K562 (cell line): ENCODE data around the gene CTCF. TPM values are rescaled to one million over a fixed set of nuclear protein-coding genes. Genes with fewer than 3 reads are reported as not detected.

Experiments
- ARID2 ChIP-seq: fragments of 450-650 bp; IDR thresholded peaks from 2 replicates; pipeline ENCODE4 v1.6.1; 2017; ENCODE audit warnings: antibody characterized with exemption, mild to moderate bottlenecking
- CBX5 ChIP-seq: IDR thresholded peaks from 2 replicates; pipeline ENCODE4 v1.6.1; 2014; ENCODE audit warnings: low read depth, borderline replicate concordance
- CXXC5 ChIP-seq: fragments of 250-450 bp; sonication (Bioruptor Pico); IDR thresholded peaks from 2 replicates; pipeline ENCODE4 v1.8.0; 2022; ENCODE audit warnings: inconsistent platforms, mild to moderate bottlenecking, moderate library complexity
- ELF2 ChIP-seq: fragments of 250-450 bp; sonication (Bioruptor Pico); IDR thresholded peaks from 2 replicates; pipeline ENCODE4 v1.5.0; 2021; ENCODE audit warnings: mild to moderate bottlenecking
- EP300 ChIP-seq: IDR thresholded peaks from 2 replicates; pipeline ENCODE4 v1.6.1; 2012; ENCODE audit warnings: low read length, improper control_type of control experiment
- GTF2A2 ChIP-seq: IDR thresholded peaks from 2 replicates; pipeline ENCODE4 v1.6.1; 2016; ENCODE audit warnings: mild to moderate bottlenecking, missing genetic modification characterization, missing compliant biosample characterization
- GTF2E2 ChIP-seq: fragments of 200-800 bp; sonication (Bioruptor generic); IDR thresholded peaks from 2 replicates; pipeline ENCODE4 v1.6.1; 2016; ENCODE audit warnings: missing genetic modification characterization, missing compliant biosample characterization
- HDAC2 ChIP-seq: fragments of 450-650 bp; IDR thresholded peaks from 2 replicates; pipeline ENCODE4 v1.6.1; 2016; ENCODE audit warnings: mild to moderate bottlenecking
- KDM4B ChIP-seq, 2 experiments: fragments of 450-650 bp in 1 of 2; sonication (generic) in 1 of 2; IDR thresholded peaks; 2 replicates each; pipeline ENCODE4 v1.6.1; 2016 to 2017; ENCODE audit warnings: borderline replicate concordance in 2 of 2, antibody characterized with exemption in 1 of 2, low read depth in 1 of 2, mild to moderate bottlenecking in 1 of 2
- KLF13 ChIP-seq: fragments of 450-650 bp; IDR thresholded peaks from 2 replicates; pipeline ENCODE4 v1.6.1; 2016; ENCODE audit warnings: missing genetic modification characterization, low read depth, mild to moderate bottlenecking, missing compliant biosample characterization, moderate library complexity, borderline replicate concordance
- KLF16 ChIP-seq: IDR thresholded peaks from 2 replicates; pipeline ENCODE4 v1.6.1; 2016; ENCODE audit warnings: antibody characterized with exemption
- LEF1 ChIP-seq: fragments of 450-650 bp; IDR thresholded peaks from 2 replicates; pipeline ENCODE4 v1.6.1; 2016; ENCODE audit warnings: mild to moderate bottlenecking
- MAFK ChIP-seq: IDR thresholded peaks from 2 replicates; pipeline ENCODE4 v1.6.1; 2011; ENCODE audit warnings: low read length, improper control_type of control experiment
- POLR2A ChIP-seq: fragments of 450-650 bp; conservative IDR thresholded peaks from 2 replicates; pipeline ENCODE4 v1.6.1; 2016
- PYGO2 ChIP-seq: fragments of 450-650 bp; IDR thresholded peaks from 2 replicates; pipeline ENCODE4 v1.6.1; 2016; ENCODE audit warnings: mild to moderate bottlenecking, missing genetic modification characterization, moderate library complexity, missing compliant biosample characterization
- SMAD1 ChIP-seq: fragments of 150-350 bp; IDR thresholded peaks from 2 replicates; pipeline ENCODE4 v1.6.1; 2014; ENCODE audit warnings: low read length, low read depth; ENCODE audit not compliant: partially characterized antibody
- SMAD4 ChIP-seq: fragments of 250-450 bp; sonication (Bioruptor Pico); conservative IDR thresholded peaks from 2 replicates; pipeline ENCODE4 v1.8.0; 2021; ENCODE audit warnings: inconsistent platforms, mild to moderate bottlenecking, moderate library complexity
- SMARCE1 ChIP-seq: fragments of 450-650 bp; IDR thresholded peaks from 2 replicates; pipeline ENCODE4 v1.7.1; 2016; ENCODE audit warnings: mild to moderate bottlenecking
- TAF1 ChIP-seq: IDR thresholded peaks from 2 replicates; pipeline ENCODE4 v1.6.1; 2011; ENCODE audit warnings: mild to moderate bottlenecking, low read length, moderate library complexity; ENCODE audit not compliant: insufficient read depth, control insufficient read depth, severe bottlenecking; ENCODE audit errors: extremely low read depth
- ZNF165 ChIP-seq: fragments of 250-450 bp; sonication (Bioruptor Pico); IDR thresholded peaks from 2 replicates; pipeline ENCODE4 v1.4.0; 2020; ENCODE audit warnings: borderline replicate concordance
- ZNF512 ChIP-seq: IDR thresholded peaks from 2 replicates; pipeline ENCODE4 v1.6.1; 2016; ENCODE audit warnings: missing genetic modification characterization, missing compliant biosample characterization
- polyA plus RNA-seq, 8 experiments: library from polyadenylated mRNA; depleted of rRNA in 4 of 8; stranded (reverse) in 5 of 8; unstranded in 3 of 8; fragments of >200 nt; fragmentation: Nextera tagmentation in 2 of 8; fragmentation: Illumina TruSeq in 1 of 8; extraction: Ambion mirVana in 2 of 8; extraction: Trizol in 1 of 8; gene quantifications; 2 replicates each; pipeline versions ENCODE4 v1.2.1 to v1.2.3, GENCODE V29; 2011 to 2014; ENCODE audit warnings: inconsistent platforms in 1 of 8, missing spikeins in 1 of 8
- total RNA-seq, 7 experiments: library from RNA; depleted of rRNA in 6 of 7; stranded (reverse); fragments of >200 nt in 6 of 7; fragmentation: Illumina TruSeq in 2 of 7; extraction: Trizol in 2 of 7; gene quantifications; 2 replicates each; pipeline versions ENCODE4 v1.2.1 to v1.2.3, GENCODE V29; 2011 to 2021; ENCODE audit warnings: low replicate concordance in 1 of 7
- TF ChIP-seq, protein P1 (sequence below), 2 experiments: fragments of 450-650 bp; conservative IDR thresholded peaks; 2 replicates each; pipeline ENCODE4 v1.6.1; 2017; ENCODE audit warnings: mild to moderate bottlenecking in 2 of 2, moderate library complexity in 2 of 2
- TF ChIP-seq, protein P2 (sequence below): fragments of 450-650 bp; IDR thresholded peaks from 2 replicates; pipeline ENCODE4 v1.6.1; 2017; ENCODE audit warnings: mild to moderate bottlenecking, moderate library complexity
- TF ChIP-seq, protein P3 (sequence below), 2 experiments: fragments of 200-800 bp in 1 of 2; sonication (Bioruptor generic) in 1 of 2; sonication (generic) in 1 of 2; formaldehyde crosslinking in 1 of 2; IDR thresholded peaks in 1 of 2; conservative IDR thresholded peaks in 1 of 2; 2 replicates each; pipeline versions ENCODE4 v1.5.0 to v1.6.1; 2016 to 2020; ENCODE audit warnings: missing compliant biosample characterization in 1 of 2, missing genetic modification characterization in 1 of 2, missing genetic modification reagents in 1 of 2

The CTCF gene
- total and polyA plus RNA-seq, 9 of the 15 experiments (the other 6 are each of a cell fraction or from before 2014, with no cell fraction given), result 7.8 to 49.2 (median 33.9) TPM

DNA sequence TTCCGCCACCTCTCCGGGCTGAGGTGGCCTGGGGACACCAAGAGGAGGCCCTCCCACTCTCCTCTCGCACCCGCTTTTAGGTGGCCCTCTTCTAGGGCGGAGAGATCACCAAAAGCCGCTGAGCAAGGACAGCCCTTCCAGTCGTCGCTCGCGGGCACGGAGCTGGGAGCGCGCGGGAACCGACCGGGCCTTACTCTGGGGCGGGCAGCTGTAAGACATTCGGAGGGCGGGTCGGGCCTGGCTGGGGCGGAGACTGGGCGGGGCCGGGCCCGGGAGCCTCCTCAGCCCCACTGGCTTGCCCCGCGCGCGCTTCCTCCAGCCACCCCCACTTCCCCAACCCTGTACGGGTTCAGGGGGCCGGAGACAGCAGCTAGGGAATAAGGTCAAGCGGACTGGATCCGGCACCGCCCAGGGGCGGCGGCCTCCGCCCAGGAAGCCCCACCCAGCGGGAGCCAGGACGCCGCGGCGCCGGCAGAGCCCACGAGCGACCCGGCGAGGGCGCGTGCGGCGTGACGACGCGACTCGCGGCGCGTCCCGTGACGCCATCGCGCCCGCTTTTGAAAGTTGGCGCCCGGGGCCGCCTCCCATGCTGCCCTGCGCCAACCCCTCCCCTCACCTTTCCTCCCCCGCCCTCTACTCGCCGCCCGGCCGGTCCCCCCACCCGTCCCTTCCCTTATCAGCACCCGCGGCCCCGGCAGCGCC lies 351 bp upstream of the CTCF start (continued):
- TF ChIP-seq, protein P1, sequence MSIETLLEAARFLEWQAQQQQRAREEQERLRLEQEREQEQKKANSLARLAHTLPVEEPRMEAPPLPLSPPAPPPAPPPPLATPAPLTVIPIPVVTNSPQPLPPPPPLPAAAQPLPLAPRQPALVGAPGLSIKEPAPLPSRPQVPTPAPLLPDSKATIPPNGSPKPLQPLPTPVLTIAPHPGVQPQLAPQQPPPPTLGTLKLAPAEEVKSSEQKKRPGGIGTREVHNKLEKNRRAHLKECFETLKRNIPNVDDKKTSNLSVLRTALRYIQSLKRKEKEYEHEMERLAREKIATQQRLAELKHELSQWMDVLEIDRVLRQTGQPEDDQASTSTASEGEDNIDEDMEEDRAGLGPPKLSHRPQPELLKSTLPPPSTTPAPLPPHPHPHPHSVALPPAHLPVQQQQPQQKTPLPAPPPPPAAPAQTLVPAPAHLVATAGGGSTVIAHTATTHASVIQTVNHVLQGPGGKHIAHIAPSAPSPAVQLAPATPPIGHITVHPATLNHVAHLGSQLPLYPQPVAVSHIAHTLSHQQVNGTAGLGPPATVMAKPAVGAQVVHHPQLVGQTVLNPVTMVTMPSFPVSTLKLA (conservative IDR thresholded peaks at IDR 0.05), result peak in 1 of 2 experiments; percentile 75; a peak in 2 of 4 replicates
- TF ChIP-seq POLR2A (peak; percentile 92), PYGO2 (no peak), CXXC5 (CRISPR knock-in tag) (peak; percentile 98), HDAC2 (no peak), KLF13 (tag) (no peak), EP300 (0 out of 2 replicates have a peak, but pooled peaks have one; percentile 29), KLF16 (no peak), ELF2 (CRISPR knock-in tag) (no peak), GTF2A2 (tag) (no peak), SMARCE1 (no peak; the same call in 1 of the 2 replicates), ZNF512 (tag) (no peak), ZNF165 (no peak), CBX5 (no peak), ARID2 (no peak), KDM4B (IDR thresholded peaks at IDR 0.05; ENCODE audit: borderline replicate concordance in 2 of 2, low read depth in 1 of 2) (0 out of 4 replicates have a peak, but pooled peaks of 1 of the 2 experiments have one; percentile 60), MAFK (no peak), SMAD1 (peak; percentile 54), LEF1 (no peak), SMAD4 (peak; percentile 9; the same call in 1 of the 2 replicates), GTF2E2 (tag) (no peak), TAF1 (peak; percentile 75)
- TF ChIP-seq, protein P2, sequence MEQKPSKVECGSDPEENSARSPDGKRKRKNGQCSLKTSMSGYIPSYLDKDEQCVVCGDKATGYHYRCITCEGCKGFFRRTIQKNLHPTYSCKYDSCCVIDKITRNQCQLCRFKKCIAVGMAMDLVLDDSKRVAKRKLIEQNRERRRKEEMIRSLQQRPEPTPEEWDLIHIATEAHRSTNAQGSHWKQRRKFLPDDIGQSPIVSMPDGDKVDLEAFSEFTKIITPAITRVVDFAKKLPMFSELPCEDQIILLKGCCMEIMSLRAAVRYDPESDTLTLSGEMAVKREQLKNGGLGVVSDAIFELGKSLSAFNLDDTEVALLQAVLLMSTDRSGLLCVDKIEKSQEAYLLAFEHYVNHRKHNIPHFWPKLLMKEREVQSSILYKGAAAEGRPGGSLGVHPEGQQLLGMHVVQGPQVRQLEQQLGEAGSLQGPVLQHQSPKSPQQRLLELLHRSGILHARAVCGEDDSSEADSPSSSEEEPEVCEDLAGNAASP, result no peak
- TF ChIP-seq, protein P3, sequence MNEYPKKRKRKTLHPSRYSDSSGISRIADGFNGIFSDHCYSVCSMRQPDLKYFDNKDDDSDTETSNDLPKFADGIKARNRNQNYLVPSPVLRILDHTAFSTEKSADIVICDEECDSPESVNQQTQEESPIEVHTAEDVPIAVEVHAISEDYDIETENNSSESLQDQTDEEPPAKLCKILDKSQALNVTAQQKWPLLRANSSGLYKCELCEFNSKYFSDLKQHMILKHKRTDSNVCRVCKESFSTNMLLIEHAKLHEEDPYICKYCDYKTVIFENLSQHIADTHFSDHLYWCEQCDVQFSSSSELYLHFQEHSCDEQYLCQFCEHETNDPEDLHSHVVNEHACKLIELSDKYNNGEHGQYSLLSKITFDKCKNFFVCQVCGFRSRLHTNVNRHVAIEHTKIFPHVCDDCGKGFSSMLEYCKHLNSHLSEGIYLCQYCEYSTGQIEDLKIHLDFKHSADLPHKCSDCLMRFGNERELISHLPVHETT (CRISPR knock-in tag; conservative IDR thresholded peaks at IDR 0.05 in 1 of 2, IDR thresholded peaks at IDR 0.05 in 1 of 2), result no peak
